Measurements from ENCODE around the gene PSAT1.
A peak's percentile ranks its signal among the peaks of the same experiment; 100 is the strongest.

Gene PSAT1

DNA sequence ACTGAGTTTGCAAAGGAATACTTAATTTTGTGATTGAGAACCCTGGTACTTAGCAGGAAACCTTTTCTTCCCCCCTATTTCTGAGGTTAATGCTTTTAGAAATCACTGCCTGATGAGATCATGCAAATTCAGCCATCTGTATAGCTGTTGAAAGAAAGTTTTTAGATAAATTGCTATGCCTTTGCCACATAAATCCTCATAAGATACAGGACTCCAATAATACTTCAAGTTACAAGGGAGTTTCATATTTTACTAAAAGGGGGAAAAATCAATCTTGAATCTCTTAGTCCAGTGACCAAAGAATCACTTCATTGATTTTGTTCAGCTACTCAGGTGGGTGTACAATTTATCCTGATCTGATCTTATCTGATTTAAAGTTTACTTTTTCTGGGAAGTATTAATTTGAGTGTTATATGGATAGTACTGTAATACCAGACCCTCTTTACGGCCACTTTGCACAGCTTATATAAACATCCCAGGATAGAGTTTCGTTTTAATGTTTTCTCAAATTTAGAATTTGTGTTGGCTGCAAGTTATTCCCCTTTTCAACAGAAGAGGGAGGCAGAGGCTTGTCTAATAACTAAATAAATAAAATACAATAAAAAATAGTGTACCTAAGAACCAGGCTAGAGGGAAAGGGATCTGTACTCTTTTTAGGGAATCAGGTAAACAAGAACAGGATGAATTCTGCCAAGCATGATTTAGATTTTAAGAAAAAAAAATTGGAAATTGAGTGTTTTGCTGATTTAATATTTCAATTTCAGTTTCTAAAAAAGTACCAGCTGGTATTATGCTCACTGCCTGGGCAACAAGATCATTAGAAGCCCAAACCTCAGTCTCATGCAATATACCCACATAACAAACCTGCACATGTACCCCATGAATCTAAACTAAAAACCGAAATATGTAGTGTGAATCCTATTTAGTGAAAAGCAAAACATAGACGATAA lies 69.1 kb downstream of the PSAT1 start:
- no peak for DNase-seq (ENCODE audit: low read depth, low spot score)

DNA sequence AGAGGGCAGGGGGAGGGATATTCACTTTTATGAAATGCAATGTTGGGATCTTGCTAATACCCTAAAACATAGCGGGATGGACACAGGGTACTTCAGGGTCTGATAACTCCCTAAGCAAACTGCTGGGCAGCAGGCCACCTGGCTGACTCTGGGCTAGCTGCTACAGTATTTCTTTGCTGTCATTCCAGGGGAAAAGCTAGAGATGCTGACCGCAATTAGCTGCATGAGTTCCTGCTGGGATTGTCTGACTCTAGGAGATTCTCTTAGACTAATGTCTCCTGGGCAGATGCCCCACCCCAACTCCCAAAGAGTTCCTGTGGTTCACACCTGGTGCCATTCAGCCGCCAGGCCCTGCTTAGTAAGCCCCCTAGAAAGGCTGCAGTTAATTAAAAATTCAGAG lies 69.9 kb downstream of the PSAT1 start:
- DNase-seq (ENCODE audit: low read depth, low spot score) = no peak

DNA sequence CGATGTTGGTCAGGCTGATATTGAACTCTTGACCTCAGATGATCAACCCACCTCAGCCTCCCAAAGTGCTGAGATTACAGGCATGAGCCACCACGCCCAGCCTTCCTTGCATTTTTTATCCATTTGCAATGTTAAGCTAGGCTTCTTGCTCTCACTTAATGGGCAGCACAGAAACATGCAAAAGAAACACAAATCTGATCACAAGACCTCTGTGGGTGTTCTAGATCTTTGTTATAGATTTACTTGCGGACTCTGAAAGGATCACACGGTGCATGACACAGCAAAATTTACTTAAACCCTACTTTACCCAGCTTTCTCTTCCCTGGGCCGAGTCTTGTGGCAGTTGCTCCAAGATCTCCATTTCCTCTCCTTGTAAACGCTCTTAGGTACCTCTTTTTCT lies 71.3 kb downstream of the PSAT1 start:
- DNase-seq (ENCODE audit: low read depth, low spot score) = no peak

DNA sequence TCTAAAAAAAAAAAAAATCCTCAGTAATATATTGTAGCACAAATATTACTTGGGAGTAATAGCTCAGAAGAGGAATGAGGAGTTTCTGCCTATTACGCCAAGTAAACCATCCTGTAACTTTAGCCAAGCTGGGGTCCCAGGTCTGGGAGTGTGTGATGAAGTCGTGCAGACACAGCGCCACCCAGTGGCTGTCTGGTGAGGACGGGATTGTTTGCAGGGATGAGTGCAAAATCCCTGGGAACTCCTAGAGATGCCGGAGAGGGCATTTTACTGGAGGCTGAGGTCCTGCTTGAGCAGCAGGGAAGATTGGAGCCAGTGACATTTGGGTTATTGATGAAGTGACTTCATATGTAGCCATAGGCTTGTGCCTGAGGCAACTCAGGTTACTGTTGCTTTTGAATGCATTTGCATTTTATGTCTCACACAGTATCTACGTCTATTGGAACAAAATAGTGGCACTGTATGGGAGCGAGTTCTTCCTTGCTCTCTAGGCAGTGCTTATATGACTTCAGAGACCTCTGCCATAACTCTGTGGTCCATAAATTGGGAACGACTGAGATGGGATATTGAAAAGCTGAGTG lies 72.8 kb downstream of the PSAT1 start:
- DNase-seq (ENCODE audit: low read depth, low spot score) = peak; percentile 61

DNA sequence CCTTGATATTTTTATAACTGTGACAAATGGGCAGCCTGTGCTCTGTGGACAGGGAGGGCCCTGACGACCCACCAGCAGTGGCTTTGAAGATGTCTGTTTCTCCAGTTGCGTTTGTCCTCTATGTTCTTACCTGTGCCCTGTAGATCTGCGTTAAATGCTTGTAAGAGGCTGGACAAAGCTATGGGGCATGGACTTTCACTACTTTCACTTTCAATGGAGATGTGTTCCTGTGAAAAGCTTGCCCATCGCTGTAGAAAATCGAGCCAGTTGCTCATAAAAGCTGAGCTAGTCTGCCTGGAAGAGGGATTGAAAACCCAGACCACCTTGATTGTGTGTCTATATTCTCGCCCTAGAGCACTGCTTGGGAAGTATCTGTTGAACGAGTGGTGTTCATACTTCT lies 74.1 kb downstream of the PSAT1 start:
- no peak for DNase-seq (ENCODE audit: low read depth, low spot score)

DNA sequence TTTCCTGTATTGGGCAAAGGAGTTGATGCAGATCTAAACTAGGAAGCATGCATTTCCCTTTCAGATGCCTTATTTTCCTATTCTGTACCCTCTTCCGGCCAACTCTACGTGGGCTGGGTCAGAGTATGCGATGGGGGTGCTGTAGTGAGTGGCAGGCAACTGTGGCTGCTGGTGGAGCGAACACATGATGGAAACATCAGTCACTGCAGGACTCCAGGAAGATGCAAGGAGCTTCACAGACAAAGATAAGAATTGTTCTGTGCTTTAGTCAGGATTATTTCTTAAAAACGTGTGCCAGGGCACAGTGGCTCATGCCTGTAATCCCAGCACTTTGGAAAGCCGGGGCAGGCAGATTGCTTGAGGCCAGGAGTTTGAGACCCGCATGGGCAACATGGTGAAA lies 75.1 kb downstream of the PSAT1 start:
- no peak for DNase-seq (ENCODE audit: low read depth, low spot score)
